Fibroblast of the aortic adventitia (primary cell): ENCODE results near the gene NINL. TPM values are rescaled to one million over a fixed set of nuclear protein-coding genes. Genes with fewer than 3 reads are reported as not detected.

Experiments
- DNase-seq: peaks from one replicate; pipeline ENCODE4 v3.0.0-alpha.2; 2010; ENCODE audit warnings: low read depth
- H3K4me3 ChIP-seq: 2 replicates; pipeline ENCODE4 v1.5.1; 2011; ENCODE audit warnings: low read depth, mild to moderate bottlenecking, control low read depth, low read length, moderate library complexity
- total RNA-seq: library from RNA; depleted of rRNA; stranded (reverse); fragments of >200 nt; gene quantifications from 2 replicates; pipeline ENCODE4 v1.2.3, GENCODE V29; 2012; ENCODE audit warnings: low replicate concordance
- TF ChIP-seq, protein P1 (sequence below): IDR thresholded peaks from 2 replicates; pipeline ENCODE4 v1.5.1; 2011; ENCODE audit warnings: mild to moderate bottlenecking, low read length, control low read depth, inconsistent platforms; ENCODE audit not compliant: insufficient read depth

NINL gene
- total RNA-seq, 1 donor, result 6.5 TPM

GRCh38 chr20:25623736-25624499, 38.6 kb upstream of the NINL start, which contains the start of gene NANP:
Gene NANP, minus strand, starts transcription at chr20:25624014. Its CDS starts 66 bp downstream, at chr20:25623948.
- TF ChIP-seq, protein P1, sequence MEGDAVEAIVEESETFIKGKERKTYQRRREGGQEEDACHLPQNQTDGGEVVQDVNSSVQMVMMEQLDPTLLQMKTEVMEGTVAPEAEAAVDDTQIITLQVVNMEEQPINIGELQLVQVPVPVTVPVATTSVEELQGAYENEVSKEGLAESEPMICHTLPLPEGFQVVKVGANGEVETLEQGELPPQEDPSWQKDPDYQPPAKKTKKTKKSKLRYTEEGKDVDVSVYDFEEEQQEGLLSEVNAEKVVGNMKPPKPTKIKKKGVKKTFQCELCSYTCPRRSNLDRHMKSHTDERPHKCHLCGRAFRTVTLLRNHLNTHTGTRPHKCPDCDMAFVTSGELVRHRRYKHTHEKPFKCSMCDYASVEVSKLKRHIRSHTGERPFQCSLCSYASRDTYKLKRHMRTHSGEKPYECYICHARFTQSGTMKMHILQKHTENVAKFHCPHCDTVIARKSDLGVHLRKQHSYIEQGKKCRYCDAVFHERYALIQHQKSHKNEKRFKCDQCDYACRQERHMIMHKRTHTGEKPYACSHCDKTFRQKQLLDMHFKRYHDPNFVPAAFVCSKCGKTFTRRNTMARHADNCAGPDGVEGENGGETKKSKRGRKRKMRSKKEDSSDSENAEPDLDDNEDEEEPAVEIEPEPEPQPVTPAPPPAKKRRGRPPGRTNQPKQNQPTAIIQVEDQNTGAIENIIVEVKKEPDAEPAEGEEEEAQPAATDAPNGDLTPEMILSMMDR, result no peak
- peak; percentile 98 for DNase-seq
- peak within 1 kb of the TSS; percentile 90 for H3K4me3 ChIP-seq

GRCh38 chr20:25623225-25623735, 37.9 kb upstream of the NINL start:
- TF ChIP-seq, protein P1, result no peak
- no peak for DNase-seq
- peak overlapping the region; percentile 90 for H3K4me3 ChIP-seq

- H3K4me3 ChIP-seq, result peak overlapping the region; percentile 90
- peak; percentile 40 for DNase-seq
- TF ChIP-seq, protein P1, result no peak
These were observed 37.3 kb upstream of the NINL start for GRCh38 chr20:25622450-25623224.

DNA sequence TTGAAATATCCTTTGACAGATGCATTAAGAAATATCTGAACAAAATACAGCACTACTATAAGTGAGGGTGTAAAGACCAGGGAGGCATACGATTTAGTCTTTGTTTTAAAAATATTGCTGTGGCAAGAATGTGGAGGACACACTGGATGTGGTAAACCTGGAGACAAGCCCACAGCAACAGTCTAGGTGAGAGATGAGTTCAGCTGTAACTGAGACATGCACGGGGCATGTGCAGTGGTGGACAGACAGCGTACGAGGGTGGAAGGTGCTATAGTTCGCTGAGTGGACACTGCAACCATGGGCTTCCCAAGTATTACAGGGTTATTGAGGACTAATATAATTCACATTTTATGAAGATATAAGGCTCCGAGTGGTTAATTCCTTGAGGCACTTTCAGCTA, 36.7 kb upstream of the NINL start:
- DNase-seq, result no peak
- H3K4me3 ChIP-seq, result peak overlapping the region; percentile 90
- TF ChIP-seq, protein P1, result no peak

- H3K4me3 ChIP-seq, result no peak overlapping the region
- TF ChIP-seq, protein P1, result no peak
- DNase-seq, result no peak
These were observed 34.2 kb upstream of the NINL start for GRCh38 chr20:25619514-25619913.

DNA sequence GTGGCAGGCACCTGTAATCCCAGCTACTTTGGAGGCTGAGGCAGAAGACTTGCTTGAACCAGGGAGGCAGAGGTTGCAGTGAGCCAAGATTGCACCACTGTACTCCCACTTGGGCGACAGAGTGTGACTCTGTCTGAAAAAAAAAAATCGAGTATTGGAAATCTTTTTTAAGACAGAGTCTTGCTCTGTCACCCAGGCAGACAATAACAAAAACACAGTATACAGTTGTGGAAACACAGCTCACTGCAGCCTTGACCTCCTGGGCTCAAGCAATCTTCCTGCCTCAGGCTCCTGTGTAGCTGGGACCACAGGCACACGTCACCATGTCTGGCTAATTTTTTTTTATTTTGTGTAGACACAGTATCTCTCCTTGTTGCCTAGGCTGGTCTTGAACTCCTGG, 23.4 kb upstream of the NINL start:
- DNase-seq, result no peak
- no peak overlapping the region for H3K4me3 ChIP-seq
- TF ChIP-seq, protein P1, result no peak
